ENCODE data around the gene SYNGAP1. TPM values are rescaled to one million over a fixed set of nuclear protein-coding genes. Genes with fewer than 3 reads are reported as not detected.

Gene SYNGAP1
- total RNA-seq, 2 donors from 2014 or later: 9.0 to 9.8 TPM

DNA sequence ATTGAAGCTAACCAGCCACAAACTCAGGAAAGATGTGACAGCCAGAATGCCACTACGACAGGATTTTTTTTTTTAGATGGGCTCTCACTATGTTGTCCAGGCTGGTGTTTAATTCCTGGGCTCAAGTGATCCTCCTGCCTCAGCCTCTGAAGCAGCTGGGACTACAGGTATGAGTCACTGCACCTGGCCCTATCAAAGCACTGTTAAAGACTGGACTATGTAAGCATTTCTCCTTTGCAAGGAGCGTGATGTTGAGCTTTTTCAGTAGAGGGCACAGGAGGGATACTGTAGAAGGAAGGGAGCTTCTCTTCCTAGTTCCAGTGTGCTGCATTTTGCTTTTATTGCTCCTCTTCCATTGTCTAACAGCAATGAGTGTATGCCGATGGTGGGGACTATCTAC lies 70.3 kb downstream of the SYNGAP1 start:
- intact Hi-C loops (cut with DNase I): no loop called here

DNA sequence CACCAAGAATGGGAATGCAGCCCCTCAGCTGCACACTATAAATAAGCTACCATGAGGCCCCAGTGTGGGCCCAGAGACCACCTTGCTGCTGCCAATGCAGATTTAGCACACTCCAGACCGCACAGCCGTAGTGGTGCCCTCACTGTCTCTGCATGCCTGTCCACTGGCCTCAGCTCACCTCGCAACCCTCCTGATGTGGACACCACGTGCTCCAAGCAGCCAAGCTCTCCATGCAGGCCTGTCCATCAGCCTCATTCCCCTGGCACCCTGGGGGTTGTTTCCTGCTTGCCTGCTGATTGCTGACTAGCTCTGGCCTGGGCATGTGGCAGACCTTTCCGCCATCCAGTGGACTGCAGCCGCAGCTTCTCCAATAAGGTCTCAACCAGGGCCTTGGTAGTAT lies 70.8 kb downstream of the SYNGAP1 start:
- DNase-seq: no peak
- no peak for ATAC-seq
- intact Hi-C loops (cut with DNase I): no loop called here

More for the DNA sequence above, 70.3 kb downstream of the SYNGAP1 start:
- ATAC-seq (no peak), DNase-seq (no peak)

DNA sequence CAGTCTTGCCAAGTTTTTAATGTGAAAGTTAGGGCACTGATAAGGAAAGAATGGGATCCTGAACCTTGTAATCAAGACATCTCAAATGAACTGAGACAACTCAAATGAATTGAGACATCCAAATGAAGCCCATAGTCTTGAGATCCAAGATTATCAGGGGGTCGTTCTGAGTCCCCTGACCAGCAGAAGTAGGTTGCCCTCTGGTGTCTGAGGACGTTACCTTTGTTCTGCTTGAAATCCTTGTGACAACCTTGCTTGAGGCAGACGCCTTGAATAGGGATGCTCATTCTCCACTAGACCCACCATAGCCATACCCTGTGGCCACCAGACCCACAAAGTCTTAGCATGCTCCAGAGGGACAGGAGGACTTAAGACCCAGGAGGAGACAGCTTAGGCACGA lies 72.2 kb downstream of the SYNGAP1 start:
- DNase-seq (no peak), ATAC-seq (no peak)

DNA sequence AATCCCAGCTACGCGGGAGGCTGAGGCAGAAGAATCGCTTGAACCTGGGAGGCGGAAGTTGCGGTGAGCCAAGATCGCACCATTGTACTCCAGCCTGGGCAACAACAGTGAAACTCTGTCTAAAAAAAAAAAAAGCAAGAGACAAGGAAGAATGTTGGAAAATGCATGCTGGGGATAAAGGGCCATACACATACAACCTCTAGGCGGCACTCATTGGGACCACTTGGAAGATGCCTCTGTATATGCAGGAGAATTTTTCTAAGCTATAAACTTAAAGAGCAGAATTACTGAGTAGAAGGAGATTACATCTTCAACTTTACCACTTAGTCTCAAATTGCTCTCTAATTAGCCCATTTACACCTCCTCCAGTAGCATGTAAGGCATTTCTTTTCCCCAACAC lies 77.3 kb downstream of the SYNGAP1 start:
- intact Hi-C loops (cut with DNase I): no loop called here
- ATAC-seq (no peak), DNase-seq (no peak)

More for the DNA sequence above, 72.2 kb downstream of the SYNGAP1 start:
- intact Hi-C loops (cut with DNase I): no loop called here

DNA sequence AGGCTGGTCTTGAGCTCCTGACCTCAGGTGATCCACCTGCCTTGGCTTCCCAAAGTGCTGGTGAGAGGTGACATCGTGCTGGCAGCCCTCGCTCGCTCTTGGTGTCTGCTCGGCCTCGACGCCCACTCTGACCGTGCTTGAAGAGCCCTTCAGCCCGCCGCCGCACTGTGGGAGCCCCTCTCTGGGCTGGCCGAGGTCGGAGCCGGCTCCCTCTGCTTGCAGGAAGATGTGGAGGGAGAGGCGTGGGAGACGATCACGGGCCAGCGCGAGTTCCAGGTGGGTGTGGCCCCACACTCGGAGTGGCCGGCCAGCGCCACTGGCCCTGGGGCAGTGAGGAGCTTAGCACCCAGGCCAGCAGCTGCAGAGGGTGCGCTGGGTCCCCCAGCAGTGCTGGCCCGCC lies 82.6 kb downstream of the SYNGAP1 start:
- DNase-seq (no peak), ATAC-seq (no peak)
- intact Hi-C loops (cut with DNase I): no loop called here

DNA sequence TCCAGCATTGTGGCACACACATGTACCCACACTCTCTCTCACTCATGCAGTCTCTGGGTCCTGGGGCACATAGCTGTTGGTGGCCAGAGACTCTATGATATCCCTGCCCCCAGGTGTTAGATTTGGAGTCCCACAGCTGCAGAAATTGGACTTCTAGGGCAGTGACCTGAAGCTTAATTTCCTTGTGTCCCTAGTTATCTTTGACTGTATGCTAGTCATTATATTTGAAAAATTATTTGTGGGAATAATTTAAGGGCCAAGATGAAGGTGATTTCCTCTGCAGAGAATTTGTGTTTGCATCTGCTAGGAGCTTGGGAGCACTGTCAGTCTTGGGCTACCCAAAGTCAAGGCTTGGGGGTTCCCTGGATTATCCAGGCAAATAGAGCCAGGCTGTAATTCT lies 84.6 kb downstream of the SYNGAP1 start:
- ATAC-seq (no peak), DNase-seq (no peak)
- intact Hi-C loops (cut with DNase I): no loop called here

Small RNAs within 50 kb of the gene (microRNA-seq; reads per million reads assigned to microRNA genes)
- 0 to 0.20 reads per million in 2 donors for gene MIR5004

Other genes starting within 250 kb of the SYNGAP1 start
- 1 to 10 TPM in 1 of 2 donors, under 1 TPM in 1; 0.94 to 1.3 TPM for gene COL11A2, start 227.6 kb upstream of the SYNGAP1 start, total RNA-seq
- gene RXRB, start 219.4 kb upstream of the SYNGAP1 start, total RNA-seq: 10 to 100 TPM; 32.5 to 39.5 TPM
- gene SLC39A7, start 219.2 kb upstream of the SYNGAP1 start, total RNA-seq: 100 to 1,000 TPM in 1 of 2 donors, 10 to 100 TPM in 1; 80.1 to 132 TPM
- 10 to 100 TPM; 13.3 to 14.3 TPM for gene HSD17B8, start 215.4 kb upstream of the SYNGAP1 start, total RNA-seq
- gene RING1, start 211.6 kb upstream of the SYNGAP1 start, total RNA-seq: 10 to 100 TPM; 29.7 to 30.0 TPM
- gene VPS52, start 148.2 kb upstream of the SYNGAP1 start, total RNA-seq: 10 to 100 TPM; 25.9 to 33.4 TPM
- 1,000 to 10,000 TPM; 1,167 to 1,230 TPM for gene RPS18, start 148.0 kb upstream of the SYNGAP1 start, total RNA-seq
- gene B3GALT4, start 142.9 kb upstream of the SYNGAP1 start, total RNA-seq: 1 to 10 TPM; 7.5 to 9.8 TPM
- gene WDR46, start 130.8 kb upstream of the SYNGAP1 start, total RNA-seq: 10 to 100 TPM; 19.0 to 31.6 TPM
- gene PFDN6, start 130.5 kb upstream of the SYNGAP1 start, total RNA-seq: 10 to 100 TPM; 43.9 to 47.5 TPM
- gene RGL2, start 121.1 kb upstream of the SYNGAP1 start, total RNA-seq: 10 to 100 TPM; 48.5 to 54.3 TPM
- gene TAPBP, start 106.0 kb upstream of the SYNGAP1 start, total RNA-seq: 10 to 100 TPM; 74.0 to 80.9 TPM
- 10 to 100 TPM; 14.1 to 15.7 TPM for gene ZBTB22, start 102.3 kb upstream of the SYNGAP1 start, total RNA-seq
- gene DAXX, start 97.1 kb upstream of the SYNGAP1 start, total RNA-seq: 10 to 100 TPM; 16.2 to 22.5 TPM
- gene KIFC1, start 28.2 kb upstream of the SYNGAP1 start, total RNA-seq: 1 to 10 TPM in 1 of 2 donors, under 1 TPM in 1; 0.31 to 1.9 TPM
- gene PHF1, start 9.1 kb upstream of the SYNGAP1 start, total RNA-seq: 10 to 100 TPM; 49.5 to 58.3 TPM
- gene CUTA, start 2.0 kb upstream of the SYNGAP1 start, total RNA-seq: 100 to 1,000 TPM; 114 to 126 TPM
- 1 to 10 TPM; 4.4 to 5.9 TPM for gene ZBTB9, start 34.5 kb downstream of the SYNGAP1 start, total RNA-seq
- 10 to 100 TPM; 17.6 to 21.6 TPM for gene BAK1, start 160.2 kb downstream of the SYNGAP1 start, total RNA-seq
- gene ITPR3, start 201.3 kb downstream of the SYNGAP1 start, total RNA-seq: 10 to 100 TPM in 1 of 2 donors, 1 to 10 TPM in 1; 9.6 to 16.6 TPM

Data from left cardiac atrium (tissue), 4 donors.